IPS-NIHi7 (cell line): ENCODE measurements around the gene ANO7.

Source experiments
- DNase-seq: peaks from one replicate; pipeline ENCODE4 v3.0.0; 2012; ENCODE audit warnings: mixed read lengths; ENCODE audit errors: extremely low spot score

The ANO7 gene

DNA sequence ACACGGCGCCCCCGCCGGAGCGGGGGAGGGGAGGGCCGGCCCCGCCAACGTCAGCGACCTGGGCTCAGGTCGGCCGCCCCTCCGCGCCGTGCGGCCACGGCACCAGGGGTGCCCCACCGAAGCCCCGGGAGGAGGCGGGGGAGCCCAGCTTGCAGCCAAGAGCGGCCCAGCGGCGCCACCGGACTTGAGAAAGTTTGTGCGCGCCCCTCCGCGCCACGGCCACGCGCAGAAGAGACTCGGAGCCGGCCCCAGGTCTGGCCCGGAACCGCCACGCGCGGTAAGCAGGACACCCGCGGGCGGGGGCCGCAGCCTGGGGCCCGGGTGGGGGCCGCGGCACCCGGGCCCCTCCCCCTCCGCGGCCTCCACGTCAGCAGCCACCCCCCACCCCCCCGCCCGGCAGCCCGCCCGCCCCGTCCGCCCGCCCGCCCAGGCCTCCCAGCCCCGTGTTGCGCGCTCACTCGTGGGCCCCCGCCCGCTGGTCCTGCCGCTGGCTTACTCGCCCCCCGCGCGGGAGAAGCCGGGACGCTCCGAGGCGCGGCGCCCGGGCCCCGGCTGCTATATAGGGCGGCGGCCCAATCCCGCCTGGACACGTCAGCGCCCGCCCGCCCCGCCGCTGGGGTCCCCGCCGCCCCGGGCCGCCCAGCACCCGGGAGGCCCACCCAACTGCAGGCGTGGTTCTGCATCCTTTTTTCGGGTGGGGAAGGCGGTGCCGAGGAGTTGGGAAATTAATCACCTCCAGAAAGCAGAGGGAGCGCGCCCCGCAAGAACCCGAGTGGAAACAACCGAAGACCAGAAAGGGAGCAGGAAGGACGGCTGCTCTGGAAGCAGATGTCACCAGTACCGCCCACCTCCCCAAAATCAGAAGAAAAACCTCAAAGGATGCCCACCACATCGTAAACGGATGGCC lies 84.1 kb downstream of the ANO7 start:
- peak; percentile 75 for DNase-seq

DNA sequence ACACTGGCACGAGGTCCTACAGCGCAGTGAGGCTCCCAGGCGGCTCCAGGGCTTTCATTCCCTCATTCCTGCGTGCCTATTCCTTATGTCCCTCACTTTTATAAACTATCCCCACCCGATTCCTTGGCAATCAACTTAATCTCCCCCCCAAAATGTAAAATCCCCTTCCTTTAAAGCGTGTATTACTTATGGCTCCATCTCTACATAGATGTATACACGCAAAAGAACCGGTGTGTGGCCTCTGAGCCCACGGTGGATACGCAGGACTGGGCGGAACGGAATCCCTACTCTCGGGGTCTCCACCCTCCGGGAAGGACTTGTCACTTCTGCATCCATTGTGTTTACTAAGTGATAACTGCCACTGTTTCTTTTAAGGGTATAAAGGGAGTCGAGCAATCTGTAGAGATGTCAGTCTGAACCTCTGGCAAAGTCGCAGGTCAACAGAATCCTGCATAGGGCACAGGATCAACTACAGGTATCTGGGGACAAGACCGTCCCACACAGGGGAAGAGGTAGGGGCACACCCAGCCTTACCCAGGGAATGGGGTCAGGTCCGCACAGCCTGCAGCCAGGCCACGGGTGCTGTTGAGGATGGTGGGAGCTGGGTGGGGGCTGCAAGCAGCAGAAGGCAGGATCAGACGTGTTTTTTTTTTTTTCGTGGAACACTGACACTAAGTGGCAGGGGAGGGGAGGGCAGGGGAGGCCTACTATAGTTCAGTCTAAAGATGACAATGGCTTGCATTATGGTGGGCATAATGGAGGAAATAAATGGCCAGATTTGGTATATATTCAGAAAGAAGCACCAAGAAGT lies 84.9 kb downstream of the ANO7 start:
- no peak for DNase-seq

DNA sequence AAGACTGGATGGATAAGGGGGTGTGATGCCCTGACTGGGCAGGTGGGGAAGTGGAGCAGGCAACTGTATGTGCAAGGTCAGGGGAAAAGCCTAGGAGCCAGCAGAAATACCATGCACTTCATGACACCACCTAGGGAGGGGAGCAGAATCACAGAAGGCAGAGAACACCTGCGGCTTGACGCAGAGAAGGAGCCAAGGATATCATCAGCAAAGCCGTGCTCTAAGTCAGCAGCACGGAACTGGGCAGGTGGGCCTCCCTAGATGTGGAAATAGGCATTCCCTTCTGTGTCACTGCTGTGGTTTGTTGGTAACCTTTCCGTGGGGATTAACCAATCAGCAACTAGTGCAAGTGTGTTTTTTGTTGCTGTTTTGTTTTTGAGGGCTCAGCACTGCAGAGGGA lies 85.7 kb downstream of the ANO7 start:
- no peak for DNase-seq
